BE2C (cell line): ENCODE measurements around the gene GET4.

Experiments used
- DNase-seq: peaks from one replicate; pipeline ENCODE4 v3.0.0-alpha.2; 2020
- H3K27me3 ChIP-seq: fragments of 250-450 bp; sonication (Bioruptor Pico); 2 replicates; pipeline ENCODE4 v1.5.1; 2020; ENCODE audit warnings: mild to moderate bottlenecking
- H3K36me3 ChIP-seq: fragments of 250-450 bp; sonication (Bioruptor Pico); 2 replicates; pipeline ENCODE4 v1.5.1; 2020; ENCODE audit warnings: mild to moderate bottlenecking
- H3K4me1 ChIP-seq: fragments of 250-450 bp; sonication (Bioruptor Pico); 2 replicates; pipeline ENCODE4 v1.5.1; 2020
- H3K4me3 ChIP-seq: 2 replicates; pipeline ENCODE4 v1.5.1; 2011; ENCODE audit warnings: low read depth, low read length
- H3K9me3 ChIP-seq: fragments of 250-450 bp; sonication (Bioruptor Pico); 2 replicates; pipeline ENCODE4 v1.5.1; 2020
- TF ChIP-seq, protein P1 (sequence below): IDR thresholded peaks from 2 replicates; pipeline ENCODE4 v1.5.1; 2012; ENCODE audit warnings: mild to moderate bottlenecking, low read depth, low read length

GET4 gene

GRCh38 chr7:901041-901387, 24.7 kb downstream of the GET4 start:
- Histone ChIP-seq H3K4me3 (no peak overlapping the region), H3K36me3 (peaks cover 19% of the 10 kb centered on the region), H3K4me1 (peaks cover 17% of the 10 kb centered on the region), H3K9me3 (no peaks in the 10 kb centered on the region; the same call in 1 of the 2 replicates), H3K27me3 (peaks cover 8% of the 10 kb centered on the region)
- TF ChIP-seq, protein P1, sequence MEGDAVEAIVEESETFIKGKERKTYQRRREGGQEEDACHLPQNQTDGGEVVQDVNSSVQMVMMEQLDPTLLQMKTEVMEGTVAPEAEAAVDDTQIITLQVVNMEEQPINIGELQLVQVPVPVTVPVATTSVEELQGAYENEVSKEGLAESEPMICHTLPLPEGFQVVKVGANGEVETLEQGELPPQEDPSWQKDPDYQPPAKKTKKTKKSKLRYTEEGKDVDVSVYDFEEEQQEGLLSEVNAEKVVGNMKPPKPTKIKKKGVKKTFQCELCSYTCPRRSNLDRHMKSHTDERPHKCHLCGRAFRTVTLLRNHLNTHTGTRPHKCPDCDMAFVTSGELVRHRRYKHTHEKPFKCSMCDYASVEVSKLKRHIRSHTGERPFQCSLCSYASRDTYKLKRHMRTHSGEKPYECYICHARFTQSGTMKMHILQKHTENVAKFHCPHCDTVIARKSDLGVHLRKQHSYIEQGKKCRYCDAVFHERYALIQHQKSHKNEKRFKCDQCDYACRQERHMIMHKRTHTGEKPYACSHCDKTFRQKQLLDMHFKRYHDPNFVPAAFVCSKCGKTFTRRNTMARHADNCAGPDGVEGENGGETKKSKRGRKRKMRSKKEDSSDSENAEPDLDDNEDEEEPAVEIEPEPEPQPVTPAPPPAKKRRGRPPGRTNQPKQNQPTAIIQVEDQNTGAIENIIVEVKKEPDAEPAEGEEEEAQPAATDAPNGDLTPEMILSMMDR, result no peak
- DNase-seq, result no peak

DNA sequence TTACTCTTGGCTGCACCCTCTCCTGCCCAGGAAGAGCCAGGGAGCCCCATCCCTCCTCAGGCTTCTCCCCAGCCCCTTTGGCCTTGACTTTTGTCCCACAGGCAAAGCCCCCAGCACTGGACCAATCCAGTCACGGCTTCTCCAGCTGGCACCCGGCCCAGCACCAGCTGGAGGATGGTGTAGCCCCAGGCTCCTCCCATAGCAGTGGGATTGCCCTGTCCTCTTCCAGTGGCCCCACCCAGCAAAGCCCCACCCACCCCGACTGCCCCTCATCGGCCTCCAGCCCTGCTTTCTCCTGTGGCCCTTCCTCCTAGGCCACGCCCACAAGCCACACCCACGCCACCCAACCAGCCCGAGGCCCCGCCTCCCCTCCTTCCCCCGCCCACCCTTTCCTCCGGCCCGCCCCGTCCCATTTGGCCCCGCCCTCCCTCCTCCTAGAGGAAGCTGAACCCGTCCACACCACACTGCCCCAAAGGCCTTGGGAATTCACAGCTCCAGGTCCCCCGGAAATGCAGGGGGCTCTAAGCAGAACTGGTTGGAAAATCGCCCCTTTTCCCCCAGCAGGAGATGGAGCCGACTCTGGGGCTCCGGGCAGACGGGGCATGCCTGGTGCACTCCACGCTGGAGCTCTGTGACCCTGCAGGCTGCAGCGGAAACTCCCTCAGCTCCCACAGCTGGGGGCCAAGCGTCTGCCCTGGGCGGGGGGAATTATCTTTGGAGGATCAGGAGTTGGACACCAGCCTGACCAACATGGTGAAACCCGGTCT, 25.2 kb downstream of the GET4 start:
- H3K4me1 ChIP-seq, result peaks cover 17% of the 10 kb centered on the region
- peaks cover 13% of the 10 kb centered on the region for H3K36me3 ChIP-seq
- H3K27me3 ChIP-seq, result peaks cover 8% of the 10 kb centered on the region
- DNase-seq, result peak; percentile 98
- TF ChIP-seq, protein P1, result no peak
- no peak overlapping the region for H3K4me3 ChIP-seq
- H3K9me3 ChIP-seq, result no peaks in the 10 kb centered on the region; the same call in 1 of the 2 replicates

DNA sequence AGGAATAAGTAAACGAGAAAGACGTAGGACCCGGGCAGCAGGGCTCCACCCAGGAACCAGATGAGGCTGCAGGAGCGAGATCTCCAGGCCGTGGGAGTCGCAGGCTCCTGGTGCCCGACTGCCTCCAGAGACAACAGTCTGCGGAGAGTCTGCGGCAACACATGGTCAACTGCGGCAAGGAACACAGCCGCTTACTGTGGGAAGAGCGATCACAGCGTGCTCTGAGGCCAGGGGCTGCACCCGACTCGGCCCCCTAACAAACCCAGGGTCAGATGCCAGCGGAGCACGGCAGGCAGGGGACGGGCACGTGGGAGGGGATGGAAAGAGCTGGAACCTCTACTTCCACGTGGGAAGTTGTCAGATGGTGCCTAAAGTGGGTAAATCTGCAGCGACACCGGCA, 26.6 kb downstream of the GET4 start:
- no peak overlapping the region for H3K4me3 ChIP-seq
- TF ChIP-seq, protein P1, result no peak
- H3K27me3 ChIP-seq, result peaks cover 8% of the 10 kb centered on the region
- H3K4me1 ChIP-seq, result peaks cover 13% of the 10 kb centered on the region
- no peak for DNase-seq
- H3K9me3 ChIP-seq, result no peaks in the 10 kb centered on the region; the same call in 1 of the 2 replicates
- peaks cover 5% of the 10 kb centered on the region for H3K36me3 ChIP-seq

GRCh38 chr7:903921-904755, 27.8 kb downstream of the GET4 start:
- Histone ChIP-seq H3K9me3 (no peaks in the 10 kb centered on the region; the same call in 1 of the 2 replicates), H3K4me3 (no peak overlapping the region), H3K4me1 (peaks cover 11% of the 10 kb centered on the region), H3K36me3 (no peaks in the 10 kb centered on the region), H3K27me3 (peaks cover 8% of the 10 kb centered on the region)
- no peak for DNase-seq
- TF ChIP-seq, protein P1, result no peak

DNA sequence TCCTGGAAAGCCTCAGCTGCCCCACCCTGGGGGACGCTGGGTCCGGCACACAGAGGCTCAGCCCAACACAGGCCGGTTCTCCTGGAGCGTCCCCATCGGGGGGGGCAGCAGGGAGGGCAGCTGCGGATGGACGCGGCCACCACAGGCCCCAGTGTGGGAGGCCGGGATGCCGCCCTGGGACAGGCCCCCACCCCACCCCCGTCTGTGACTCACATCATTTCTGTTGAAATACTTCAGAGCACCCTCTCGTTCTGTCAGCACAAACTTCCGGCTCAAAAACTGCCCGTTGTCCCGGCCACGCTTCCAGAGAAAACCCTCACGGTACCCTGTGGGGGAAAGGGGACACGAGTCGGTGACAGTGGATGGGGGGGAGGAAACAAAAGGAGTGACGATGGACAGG, 28.5 kb downstream of the GET4 start:
- TF ChIP-seq, protein P1, result no peak

GRCh38 chr7:906776-907157, 30.4 kb downstream of the GET4 start:
- Histone ChIP-seq H3K9me3 (no peaks in the 10 kb centered on the region), H3K27me3 (peaks cover 8% of the 10 kb centered on the region), H3K4me3 (no peak overlapping the region), H3K36me3 (no peaks in the 10 kb centered on the region), H3K4me1 (peaks cover 2% of the 10 kb centered on the region; the same call in 1 of the 2 replicates)
- DNase-seq, result no peak
- TF ChIP-seq, protein P1, result no peak

More for the DNA sequence above, 28.5 kb downstream of the GET4 start:
- no peak for DNase-seq
- Histone ChIP-seq H3K9me3 (no peaks in the 10 kb centered on the region; the same call in 1 of the 2 replicates), H3K4me3 (no peak overlapping the region), H3K27me3 (peaks cover 8% of the 10 kb centered on the region), H3K36me3 (no peaks in the 10 kb centered on the region), H3K4me1 (peaks cover 11% of the 10 kb centered on the region)
